Heart left ventricle (tissue), 13 donors: ENCODE results near the gene ZMAT5.

Source experiments
- POLR2A ChIP-seq, 2 donors: fragments of 450-650 bp; IDR thresholded peaks; one replicate each; pipeline ENCODE4 v1.6.1; 2017; ENCODE audit warnings: antibody characterized with exemption in 2 of 2, mild to moderate bottlenecking in 2 of 2, moderate library complexity in 2 of 2
- TF ChIP-seq, protein P1 (sequence below), 12 donors: fragments of 200-600 bp; sonication (generic) in 4 of 12; IDR thresholded peaks; one replicate each; pipeline versions ENCODE4 v1.5.0 to v1.8.0; 2018 to 2022; ENCODE audit warnings: antibody characterized with exemption in 12 of 12, mild to moderate bottlenecking in 5 of 12
- donor health status: ischemic (EF 13 %, LVEDD 7.1; RV severe dilation, severe dysfunction).
- donor health status: DM: no; HTN: yes; CAD: no.
- donor health status: DM: no; HTN: no; CAD: no.
- donor health status: ischemic (EF 25% LVEDD 6.9; RV normal size, moderate dysfunction).
- donor health status: ischemic (EF 25% LVEDD 5.7; RV mildly dilated, moderate dysfunction).
- donor health status: ischemic (EF 35%, LVEDD 5.7; RV mildly dilated, moderate dysfunction).
- donor health status: nonischemic (EF 11% LVEDD 7.7; RV severe dilation, severe dysfunction).
- donor health status: DM: yes; HTN: yes; CAD: no.
- donor health status: PGD.
- donor health status: ischemic (EF 29% LVEDD 5.4; RV normal size, mild dysfunction).
- donor health status: nonischemic (EF 23%, LVEDD 6.1; RV moderate dilation, normal function).

DNA sequence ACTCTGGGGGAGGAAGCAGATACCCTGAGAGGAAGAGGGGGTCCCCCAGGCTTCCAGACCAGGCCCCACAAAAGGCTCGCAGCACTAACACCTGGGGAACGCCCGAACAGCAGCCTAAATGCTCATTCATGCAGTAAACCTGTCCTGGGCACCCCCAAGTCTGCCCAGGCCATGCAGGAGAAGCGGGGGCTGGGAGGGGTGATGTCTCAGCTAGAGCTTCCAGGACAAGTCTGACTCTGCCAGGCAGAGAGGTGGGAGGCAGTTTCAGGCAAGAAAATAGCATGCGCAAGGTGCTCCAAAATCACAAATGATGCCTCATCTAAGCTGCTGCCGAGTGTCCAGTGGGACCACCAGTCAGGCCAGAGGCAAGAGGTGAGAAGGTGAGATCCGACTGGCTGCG lies 32.4 kb downstream of the ZMAT5 start:
- TF ChIP-seq, protein P1, sequence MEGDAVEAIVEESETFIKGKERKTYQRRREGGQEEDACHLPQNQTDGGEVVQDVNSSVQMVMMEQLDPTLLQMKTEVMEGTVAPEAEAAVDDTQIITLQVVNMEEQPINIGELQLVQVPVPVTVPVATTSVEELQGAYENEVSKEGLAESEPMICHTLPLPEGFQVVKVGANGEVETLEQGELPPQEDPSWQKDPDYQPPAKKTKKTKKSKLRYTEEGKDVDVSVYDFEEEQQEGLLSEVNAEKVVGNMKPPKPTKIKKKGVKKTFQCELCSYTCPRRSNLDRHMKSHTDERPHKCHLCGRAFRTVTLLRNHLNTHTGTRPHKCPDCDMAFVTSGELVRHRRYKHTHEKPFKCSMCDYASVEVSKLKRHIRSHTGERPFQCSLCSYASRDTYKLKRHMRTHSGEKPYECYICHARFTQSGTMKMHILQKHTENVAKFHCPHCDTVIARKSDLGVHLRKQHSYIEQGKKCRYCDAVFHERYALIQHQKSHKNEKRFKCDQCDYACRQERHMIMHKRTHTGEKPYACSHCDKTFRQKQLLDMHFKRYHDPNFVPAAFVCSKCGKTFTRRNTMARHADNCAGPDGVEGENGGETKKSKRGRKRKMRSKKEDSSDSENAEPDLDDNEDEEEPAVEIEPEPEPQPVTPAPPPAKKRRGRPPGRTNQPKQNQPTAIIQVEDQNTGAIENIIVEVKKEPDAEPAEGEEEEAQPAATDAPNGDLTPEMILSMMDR (IDR thresholded peaks at IDR 0.05): no peak
- no peak for TF ChIP-seq POLR2A (IDR thresholded peaks at IDR 0.05)
